NCI-H2196 (cell line): ENCODE results near the gene CCDC117.

Experiments
- DNase-seq: peaks from one replicate; lab custom pipeline; 2025; ENCODE audit not compliant: unreplicated experiment; lab: John Stamatoyannopoulos, UW

Gene CCDC117

GRCh38 chr22:28769394-28770085 lies 3.0 kb upstream of the CCDC117 start:
- DNase-seq: no peak

- DNase-seq: peak; percentile 61
Measured at GRCh38 chr22:28771195-28771791, 1.2 kb upstream of the CCDC117 start.

- no peak for DNase-seq
Measured at GRCh38 chr22:28773461-28773867, 969 bp downstream of the CCDC117 start.

- DNase-seq: no peak
Measured at GRCh38 chr22:28774378-28774777, 1.9 kb downstream of the CCDC117 start.

- no peak for DNase-seq
Measured at GRCh38 chr22:28779833-28780232, 7.3 kb downstream of the CCDC117 start.

GRCh38 chr22:28780296-28780695 lies 7.8 kb downstream of the CCDC117 start:
- DNase-seq: no peak

- peak; percentile 27 for DNase-seq
Measured at GRCh38 chr22:28783786-28784671, 11.5 kb downstream of the CCDC117 start.

GRCh38 chr22:28788601-28789000 lies 16.1 kb downstream of the CCDC117 start:
- DNase-seq: no peak

- DNase-seq: no peak
Measured at GRCh38 chr22:28791124-28791523, 18.6 kb downstream of the CCDC117 start.

GRCh38 chr22:28791841-28792490 lies 19.5 kb downstream of the CCDC117 start:
- no peak for DNase-seq

GRCh38 chr22:28792491-28793383 lies 20.2 kb downstream of the CCDC117 start:
- no peak for DNase-seq

- DNase-seq: no peak
Measured at GRCh38 chr22:28793976-28794584, 21.6 kb downstream of the CCDC117 start.

GRCh38 chr22:28795071-28795693 lies 22.7 kb downstream of the CCDC117 start:
- no peak for DNase-seq

GRCh38 chr22:28795932-28796856 lies 23.7 kb downstream of the CCDC117 start:
- no peak for DNase-seq

GRCh38 chr22:28798810-28799605 lies 26.5 kb downstream of the CCDC117 start:
- DNase-seq: no peak

- no peak for DNase-seq
Measured at GRCh38 chr22:28799606-28800307, 27.3 kb downstream of the CCDC117 start.
